ENCODE data around the gene KIAA0513.

KIAA0513 gene

DNA sequence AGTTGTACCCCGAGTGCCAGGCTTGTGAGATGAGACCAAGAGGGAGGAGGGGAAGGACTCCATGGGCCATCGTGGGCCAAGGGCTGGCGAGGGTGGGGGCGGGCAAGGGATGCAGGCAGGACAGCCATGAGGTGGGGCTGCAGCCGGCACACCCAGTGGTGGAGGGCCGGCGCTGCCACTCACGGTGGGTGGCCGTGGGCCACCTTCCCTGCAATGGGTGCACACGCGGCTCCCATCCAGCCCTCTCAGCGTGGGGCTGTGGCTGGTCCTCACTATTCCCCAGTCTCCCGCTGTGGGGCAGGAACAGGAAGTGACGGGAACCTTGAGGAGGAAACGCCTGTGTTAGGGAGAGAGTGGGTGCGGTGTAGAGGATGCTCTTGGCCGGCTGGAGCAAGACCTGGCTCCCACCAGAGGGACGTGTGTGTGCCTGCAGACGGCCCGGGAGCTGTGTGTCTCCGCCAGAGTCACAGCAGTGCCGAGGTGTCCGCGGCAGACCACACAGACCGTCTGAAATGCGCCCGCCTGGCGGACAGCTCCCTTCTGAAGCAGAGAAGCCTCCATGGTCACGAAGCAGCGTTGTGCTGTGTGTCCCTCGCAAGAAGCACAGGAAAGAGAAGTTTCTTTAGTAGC is 61.1 kb downstream of the KIAA0513 start:
- no peak for DNase-seq (ENCODE audit: low read depth in 2 of 2)

DNA sequence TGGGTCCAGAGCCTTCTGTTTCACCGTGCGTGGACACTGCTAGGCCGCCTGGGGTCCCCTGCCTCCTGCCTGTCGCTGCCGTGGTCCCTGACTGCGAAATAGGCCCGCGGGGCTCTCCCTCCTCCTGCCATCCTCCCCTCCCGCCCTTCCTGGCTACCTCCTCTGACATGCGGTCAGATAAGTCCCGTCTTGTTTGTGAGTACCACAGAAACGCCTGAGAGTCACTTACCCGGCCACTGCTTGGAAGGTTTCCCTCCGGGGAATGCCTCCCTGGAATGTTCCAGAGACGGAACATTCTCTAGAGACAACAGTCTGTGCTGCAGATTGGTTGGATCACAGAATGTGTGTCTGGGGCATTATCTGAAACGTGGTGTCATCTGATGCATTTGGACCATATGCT is 61.9 kb downstream of the KIAA0513 start:
- DNase-seq (ENCODE audit: low read depth in 2 of 2), result no peak

DNA sequence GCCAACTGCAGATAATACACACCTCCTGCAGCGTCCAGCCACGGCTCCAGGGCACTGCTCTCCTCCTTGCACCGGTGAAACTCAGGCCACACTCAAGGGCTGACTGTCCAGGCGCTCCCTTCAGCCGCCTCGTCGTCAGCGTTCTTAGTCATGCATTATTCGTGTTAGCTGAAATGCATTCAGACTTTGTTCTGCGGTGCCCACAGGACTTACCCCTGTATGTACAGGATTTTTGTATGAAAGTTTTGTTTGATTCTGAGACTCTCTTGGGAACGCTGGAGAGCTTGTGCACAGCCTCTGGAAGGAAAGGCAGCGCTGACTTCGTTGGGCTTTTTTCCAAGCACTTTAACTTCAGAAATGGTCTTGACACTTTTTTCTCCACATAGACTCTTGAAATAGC is 62.6 kb downstream of the KIAA0513 start:
- no peak for DNase-seq (ENCODE audit: low read depth in 2 of 2)

DNA sequence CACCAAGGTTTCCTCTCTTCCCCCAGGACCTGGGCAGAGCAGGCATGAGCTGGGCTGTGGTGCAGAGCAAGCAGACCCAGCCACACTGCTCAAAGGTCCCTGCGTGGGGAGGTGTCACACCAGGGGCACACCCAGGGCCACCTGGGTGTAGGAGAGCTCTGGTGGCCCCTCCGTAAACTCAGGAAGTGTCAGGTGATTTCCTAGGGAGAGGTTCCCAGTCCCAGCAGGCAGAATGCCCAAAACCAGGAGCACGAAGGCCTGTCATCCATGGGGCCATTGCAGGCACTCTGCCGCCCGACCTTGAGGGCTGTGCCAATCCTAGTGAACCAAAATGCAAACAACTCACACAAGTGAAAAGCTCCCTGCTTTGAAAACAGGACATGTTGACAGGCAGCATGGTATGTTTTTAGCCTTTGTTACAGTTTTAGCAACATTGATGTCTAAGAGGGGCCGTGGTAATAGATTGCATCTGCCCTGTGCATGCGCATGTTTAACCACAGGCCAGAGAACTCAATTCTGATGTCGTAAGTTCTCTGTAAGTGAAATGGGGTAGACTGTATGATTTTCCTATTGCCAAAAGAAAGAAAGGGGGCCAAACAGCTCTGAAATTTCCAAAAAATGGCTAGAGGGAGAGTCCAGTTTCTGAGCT is 63.4 kb downstream of the KIAA0513 start:
- no peak for DNase-seq (ENCODE audit: low read depth in 2 of 2)

DNA sequence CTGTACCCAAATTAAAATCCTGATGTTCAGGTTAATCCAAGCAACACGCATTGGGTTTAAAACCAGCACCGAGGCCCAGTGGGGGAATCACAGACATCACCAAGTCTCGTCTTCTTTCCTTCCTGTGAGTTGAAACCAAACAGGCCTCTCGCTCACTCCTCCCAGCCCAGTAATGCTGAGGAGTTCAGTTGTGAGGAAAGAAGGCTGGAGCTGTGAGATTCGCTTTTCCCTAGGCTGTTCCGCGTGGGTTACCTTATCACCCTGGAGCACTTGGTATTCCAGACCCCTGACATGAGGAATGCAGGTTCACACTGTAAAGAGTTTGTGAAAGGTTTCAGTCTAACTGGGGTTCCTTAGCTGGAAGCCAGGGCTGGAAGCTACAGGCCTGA is 63.9 kb downstream of the KIAA0513 start:
- DNase-seq (ENCODE audit: low read depth in 2 of 2), result no peak

DNA sequence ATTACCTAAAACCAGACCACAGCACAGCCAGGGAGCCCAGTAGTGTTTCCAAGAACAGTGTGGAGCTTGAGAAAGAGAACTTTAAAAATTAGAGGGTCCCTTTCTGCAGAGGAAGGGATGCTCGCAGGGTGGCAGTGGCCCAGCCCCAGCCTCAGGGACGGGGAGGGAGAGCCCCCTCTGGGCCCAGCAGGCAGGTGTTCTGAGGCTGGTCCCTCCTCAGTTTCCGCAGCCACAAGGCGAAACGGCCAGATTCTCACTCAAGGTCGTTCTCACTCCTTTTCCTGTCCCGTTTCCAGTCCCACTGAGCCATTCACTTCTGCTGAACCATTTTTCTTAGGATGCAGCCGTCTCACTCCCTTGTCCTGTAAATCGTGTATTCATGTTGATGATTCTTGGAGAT is 64.7 kb downstream of the KIAA0513 start:
- DNase-seq (ENCODE audit: low read depth in 2 of 2), result no peak

DNA sequence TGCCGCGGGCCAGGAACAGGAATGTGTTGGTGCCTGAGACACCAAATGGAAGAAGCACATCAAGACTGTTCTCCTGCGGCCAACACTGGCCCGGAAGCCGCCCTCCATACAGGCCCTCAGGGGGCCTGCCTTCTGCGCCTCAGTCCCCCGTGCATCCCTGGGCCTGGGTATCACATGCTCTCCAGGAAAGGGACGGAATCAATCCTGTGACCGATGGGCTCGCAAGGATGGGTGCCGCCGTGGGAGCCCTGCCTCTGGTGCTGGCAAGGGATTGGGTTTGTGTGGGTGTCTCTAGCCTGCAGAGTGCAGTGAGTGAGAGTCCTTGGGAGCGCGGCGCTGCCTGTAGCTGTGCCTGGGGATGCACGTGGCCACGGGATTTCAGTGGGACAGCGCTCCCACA is 65.3 kb downstream of the KIAA0513 start:
- DNase-seq (ENCODE audit: low read depth in 2 of 2), result no peak

DNA sequence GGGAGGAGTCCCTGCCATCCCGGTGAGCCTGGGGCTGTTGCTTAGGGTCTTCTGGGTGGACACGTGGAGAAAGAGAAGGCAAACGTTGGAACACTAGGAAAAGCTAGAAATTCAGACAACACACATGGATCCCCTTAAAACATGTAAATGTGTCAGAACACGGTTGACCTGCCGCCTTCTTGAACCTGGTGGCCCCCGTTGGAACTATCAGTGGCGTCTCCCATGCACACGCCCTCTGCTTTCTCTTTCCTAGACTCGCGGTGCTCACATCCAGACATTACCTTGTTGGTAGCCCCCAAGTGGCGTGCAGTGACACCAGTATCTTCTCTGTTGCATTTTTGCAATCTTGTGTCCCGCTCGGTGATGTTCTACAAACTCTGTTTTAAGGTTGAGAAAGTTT is 66.1 kb downstream of the KIAA0513 start:
- no peak for DNase-seq (ENCODE audit: low read depth in 2 of 2)

DNA sequence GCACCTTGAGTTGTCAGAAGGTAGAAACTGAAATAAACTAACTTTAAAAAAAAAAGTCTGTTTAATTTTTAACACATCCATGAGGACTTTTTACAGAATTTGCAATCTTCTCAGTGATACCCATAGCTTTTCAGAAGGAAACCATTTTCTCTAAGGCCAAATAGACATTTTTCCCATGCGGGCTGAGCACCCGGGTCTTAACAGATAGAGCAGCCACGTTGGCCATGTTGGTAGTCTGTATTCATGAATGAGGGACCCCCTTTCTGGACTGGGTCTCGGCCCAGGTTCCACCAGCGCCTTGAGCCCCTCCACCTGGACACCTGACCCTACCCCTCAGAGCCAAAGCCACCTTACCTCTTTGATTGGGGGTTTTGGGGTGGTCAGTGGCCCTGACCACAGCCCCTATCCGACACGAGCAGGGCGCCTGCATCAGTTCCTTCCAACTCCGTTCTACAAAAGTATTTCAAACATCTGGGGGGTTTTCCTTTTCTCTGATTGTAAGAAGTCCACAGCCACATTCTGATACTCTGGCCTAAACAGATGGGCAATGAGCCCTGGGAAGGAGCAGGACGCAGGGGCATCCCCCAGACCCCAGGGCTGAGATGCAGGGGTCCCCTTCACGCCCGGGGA is 66.7 kb downstream of the KIAA0513 start:
- DNase-seq (ENCODE audit: low read depth in 2 of 2), result no peak

DNA sequence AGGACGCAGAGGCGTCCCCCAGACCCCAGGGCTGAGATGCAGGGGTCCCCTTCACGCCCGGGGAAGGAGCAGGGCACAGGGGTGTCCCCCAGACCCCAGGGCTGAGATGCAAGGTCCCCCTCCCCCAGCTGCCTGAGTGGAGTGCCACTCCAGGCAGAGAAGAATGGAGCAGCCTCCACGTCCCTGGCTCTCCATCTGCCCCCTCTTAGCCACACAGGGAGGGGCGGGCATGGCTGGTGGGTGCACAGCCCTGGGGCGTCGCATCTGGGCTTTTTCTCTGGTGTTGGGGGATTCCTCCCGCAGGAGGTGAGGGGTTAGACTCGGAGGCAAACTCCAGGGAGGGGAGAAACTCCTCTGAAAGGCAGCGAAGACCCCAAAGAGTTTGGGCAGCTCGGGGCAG is 67.2 kb downstream of the KIAA0513 start:
- no peak for DNase-seq (ENCODE audit: low read depth in 2 of 2)

DNA sequence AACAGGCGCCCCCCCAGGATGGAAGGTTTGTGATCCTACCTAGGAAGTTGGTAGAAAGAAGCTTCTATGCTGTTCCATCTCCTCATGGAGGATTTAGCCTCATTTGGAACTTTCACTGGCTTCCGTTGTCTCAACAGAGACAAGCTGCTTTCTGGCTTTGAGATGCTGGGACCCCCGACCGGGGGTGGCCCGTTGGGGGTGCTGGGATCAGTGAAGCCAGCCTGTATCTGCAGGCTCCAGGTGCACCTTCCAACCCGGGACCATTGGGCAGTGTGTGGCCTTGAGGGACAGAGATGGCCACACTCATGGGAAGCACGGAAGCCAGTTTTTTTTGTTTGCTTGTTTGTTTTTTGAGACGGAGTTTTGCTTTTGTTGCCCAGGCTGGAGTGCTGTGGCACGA is 69.3 kb downstream of the KIAA0513 start:
- no peak for DNase-seq (ENCODE audit: low read depth in 2 of 2)

DNA sequence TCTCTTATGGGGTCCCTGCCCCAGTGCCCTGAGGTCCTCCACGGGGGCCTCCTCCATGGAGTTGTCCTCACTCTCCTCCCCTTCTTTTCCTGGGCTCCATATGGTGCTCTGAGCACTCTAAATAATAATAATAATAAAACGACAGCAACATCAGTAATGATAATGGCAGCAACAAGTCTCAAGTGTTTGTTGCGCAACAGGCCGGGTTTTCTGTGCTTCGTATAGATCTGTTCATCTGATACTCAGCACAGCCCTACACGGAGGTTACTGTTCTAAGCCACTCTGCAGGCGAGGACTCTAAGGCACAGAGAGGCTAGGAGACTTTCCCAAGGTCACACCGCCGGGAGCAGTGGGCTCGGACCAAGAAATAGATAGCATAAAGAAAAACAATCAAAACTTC is 71.0 kb downstream of the KIAA0513 start:
- DNase-seq (ENCODE audit: low read depth in 2 of 2), result no peak

DNA sequence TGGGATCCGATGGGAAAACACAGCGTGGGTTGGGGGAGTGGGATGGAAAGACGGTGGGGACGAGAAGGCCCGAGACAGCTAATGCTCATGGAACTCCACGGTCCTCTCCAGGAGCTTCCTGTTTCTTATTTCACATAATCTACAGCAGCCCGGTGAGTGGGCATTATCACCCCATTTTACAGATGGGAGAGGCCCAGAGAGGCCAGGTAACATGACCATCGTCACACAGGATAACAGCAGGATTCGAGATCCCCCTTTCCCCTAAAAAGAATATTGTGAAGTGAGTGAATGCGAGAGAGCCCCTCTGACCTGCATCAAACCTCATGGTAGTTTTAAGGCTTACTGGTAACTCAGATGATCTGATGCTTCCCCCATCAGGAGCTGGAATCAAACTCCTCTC is 72.7 kb downstream of the KIAA0513 start:
- no peak for DNase-seq (ENCODE audit: low read depth in 2 of 2)

DNA sequence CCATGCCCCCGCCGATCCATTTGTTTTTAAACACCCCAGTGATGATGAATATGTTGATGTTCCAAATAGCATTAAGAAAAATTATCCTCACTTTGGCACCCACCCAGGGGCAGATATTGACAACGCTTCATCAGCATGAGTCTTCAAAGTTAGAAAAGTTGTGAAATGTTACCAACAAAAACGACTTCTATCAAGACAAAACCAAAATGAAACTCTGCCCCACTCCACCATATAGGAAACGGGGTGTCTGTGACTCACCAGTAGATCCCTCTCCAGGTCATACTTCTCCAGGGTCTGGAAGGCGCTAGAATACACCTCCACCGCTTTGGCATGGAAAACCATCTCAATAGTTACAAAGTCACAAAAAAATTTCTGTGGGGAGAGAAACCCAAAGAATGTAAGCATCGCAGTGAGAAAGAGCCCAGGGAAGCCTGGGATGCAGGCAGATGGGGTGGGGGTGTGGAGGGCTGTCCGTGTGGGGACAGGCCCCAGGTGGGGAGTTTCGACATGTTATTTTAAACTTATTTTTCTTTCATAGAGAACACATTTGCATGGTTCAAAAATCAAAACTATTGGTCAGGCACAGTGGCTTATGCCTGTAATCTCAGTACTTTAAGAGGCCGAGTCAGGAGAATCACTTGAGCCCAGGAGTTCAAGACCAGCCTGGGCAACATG is 74.5 kb downstream of the KIAA0513 start:
- no peak for DNase-seq (ENCODE audit: low read depth in 2 of 2)

DNA sequence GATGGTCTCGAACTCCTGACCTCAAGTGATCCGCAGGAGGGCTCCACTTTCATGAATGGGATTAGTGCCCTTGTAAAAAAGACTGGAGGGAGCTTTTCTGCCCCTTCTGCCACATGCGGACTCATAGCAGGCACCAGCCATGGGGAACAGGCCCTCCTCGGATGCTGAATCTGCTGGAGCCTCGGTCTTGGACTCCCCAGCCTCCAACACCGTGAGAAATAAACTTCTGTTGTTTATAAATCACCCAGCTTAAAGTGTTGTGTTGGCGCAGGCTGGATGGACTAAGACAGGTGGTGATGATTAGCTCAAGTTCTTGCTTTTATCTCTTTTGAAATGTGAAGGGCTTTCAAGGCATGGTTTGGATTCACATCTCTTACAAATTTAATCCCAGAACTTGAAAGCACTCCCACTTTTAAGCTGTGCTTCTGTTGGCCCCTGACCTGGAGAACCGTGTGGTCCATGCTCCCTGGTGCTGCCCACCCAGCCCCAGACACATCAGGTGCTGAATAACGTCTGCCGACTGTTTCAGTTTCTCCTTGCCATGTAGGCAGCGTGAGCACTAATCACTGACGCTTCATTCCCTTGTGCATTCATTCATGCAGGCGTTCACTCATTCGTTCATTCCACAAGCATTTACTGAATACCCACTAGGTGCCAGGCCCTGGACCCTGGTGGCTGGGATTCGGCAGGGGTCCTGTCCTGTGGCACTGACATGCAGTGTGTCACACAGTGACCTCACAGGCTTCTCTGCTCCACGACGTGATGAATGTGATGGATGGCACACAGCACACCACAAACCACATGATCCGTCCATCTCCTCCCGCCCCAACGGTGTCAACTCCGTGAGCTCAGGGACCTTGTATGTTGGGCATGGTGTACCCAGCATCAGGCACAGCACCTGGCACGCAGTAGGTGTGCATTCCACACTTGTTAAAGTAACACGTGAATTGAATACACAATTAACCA is 75.8 kb downstream of the KIAA0513 start:
- no peak for DNase-seq (ENCODE audit: low read depth in 2 of 2)

DNA sequence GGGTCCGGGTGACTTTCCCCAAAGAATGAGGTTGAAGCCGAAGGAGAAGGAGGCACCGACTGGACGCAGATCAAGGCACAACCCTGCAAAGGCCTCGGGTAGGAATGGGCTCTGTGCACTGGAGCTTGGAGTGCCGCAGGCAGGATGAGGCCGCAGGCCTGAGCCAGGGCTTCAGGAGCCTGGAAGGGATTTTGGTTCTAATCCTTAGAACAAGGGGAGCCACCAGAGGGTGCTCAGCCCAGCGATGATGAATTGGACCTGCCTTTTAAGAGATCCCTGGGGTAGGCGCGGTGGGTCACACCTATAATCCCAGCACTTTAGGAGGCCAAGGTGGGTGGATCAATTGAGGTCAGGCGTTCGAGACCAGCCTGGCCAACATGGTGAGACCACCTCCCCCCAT is 76.6 kb downstream of the KIAA0513 start:
- no peak for DNase-seq (ENCODE audit: low read depth in 2 of 2)

DNA sequence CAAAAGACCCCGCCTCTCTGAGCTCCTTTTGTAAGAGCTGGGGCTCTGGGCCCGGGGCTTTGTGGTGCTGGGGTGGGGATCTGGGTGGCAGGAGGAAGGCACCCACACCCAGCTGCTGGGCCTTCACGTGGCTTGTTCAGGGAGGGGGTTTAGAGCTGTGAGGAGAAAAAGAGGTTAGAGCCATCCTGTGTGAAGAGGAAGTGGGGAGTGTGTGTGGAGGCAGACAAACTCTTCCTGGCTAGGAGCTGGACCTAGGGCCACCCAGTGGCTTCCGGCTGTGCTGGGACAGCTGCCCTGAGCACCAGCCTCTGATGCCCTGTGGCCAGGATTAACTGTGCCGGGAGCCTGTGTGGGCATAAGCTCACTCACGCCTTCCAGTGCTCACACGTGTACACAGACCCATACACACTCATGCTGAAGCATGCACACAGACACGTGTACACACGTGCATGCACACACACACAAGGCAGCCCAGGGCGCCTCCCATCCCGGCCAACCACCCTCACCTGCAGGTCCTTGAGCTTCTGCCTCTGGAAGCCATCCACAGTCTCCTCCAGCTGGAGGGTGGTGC is 77.3 kb downstream of the KIAA0513 start:
- no peak for DNase-seq (ENCODE audit: low read depth in 2 of 2)

DNA sequence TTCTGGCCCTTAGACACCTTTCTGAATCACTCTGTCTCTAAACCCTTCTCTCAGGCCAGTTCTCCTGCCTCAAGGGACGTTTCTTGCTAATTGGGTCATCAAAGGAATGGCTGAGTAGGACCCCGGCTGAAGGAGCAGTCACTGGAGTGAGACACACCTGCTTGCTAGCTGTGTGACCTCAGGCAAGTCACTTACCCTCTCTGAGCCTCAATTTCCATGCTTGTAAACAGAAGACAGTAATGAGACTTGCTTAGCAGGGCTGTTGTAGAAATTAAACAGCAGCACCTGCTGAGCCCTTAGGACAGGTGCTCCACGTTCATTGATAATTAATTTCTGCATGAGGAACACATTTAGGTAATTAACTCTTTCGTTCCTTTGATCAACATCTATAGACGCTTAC is 77.9 kb downstream of the KIAA0513 start:
- no peak for DNase-seq (ENCODE audit: low read depth in 2 of 2)

DNA sequence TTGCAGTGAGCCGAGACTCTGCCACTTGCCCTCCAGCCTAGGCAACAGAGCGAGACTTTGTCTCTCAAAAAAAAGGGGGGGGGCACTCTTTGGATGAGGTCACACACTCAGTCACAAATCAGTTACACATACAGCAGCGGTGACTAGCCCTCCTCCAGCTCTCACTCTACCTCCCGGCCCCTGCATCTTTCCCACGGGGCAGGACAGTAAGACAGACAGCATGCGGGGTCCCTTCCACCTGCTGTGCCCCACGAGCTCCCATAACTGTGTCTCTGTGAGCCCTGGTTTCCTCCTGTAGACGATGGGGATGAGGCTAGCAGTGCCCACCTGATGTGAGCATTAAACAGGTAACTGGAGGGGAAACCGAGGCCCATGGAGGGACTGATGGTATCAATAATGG is 79.5 kb downstream of the KIAA0513 start:
- DNase-seq (ENCODE audit: low read depth in 2 of 2), result no peak

DNA sequence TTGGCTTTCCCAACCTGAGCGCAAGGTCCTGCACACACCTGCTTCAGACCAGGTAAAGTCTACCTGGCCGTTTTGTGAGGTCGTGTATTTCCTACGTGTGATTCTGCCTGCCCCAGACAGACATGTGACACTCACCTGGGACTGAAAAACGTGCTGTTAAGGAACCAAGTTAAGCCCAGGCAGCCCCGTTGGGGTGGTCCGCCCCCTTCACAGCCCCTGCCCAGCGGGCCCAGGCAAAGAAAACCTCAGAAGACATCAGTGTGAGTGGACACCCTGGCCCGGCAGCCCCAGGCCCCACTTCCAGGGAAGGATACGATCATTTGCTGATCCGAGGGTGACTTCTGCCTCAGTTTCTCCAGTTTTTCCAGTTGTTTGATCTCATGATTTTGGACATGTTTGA is 79.9 kb downstream of the KIAA0513 start:
- no peak for DNase-seq (ENCODE audit: low read depth in 2 of 2)

DNA sequence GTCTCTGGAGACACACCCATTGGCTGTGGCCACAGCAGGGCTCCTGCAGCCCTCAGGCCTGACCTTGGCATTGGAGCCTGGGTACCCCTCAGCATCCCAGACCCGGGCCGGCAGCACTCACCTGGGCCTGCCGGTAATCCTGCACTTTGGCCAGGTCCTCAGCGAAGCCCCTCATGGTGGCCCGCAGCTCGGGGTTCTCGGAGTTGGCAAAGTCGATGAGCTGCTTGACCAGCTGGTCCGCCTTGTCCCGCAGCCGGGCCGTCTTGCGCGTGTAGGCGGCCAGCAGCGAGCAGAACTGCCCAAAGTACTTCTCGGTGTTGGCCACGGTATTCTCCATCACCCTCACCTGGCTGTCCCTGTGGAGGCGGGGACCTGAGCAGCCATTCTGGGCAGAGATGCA is 82.5 kb downstream of the KIAA0513 start:
- no peak for DNase-seq (ENCODE audit: low read depth in 2 of 2)

DNA sequence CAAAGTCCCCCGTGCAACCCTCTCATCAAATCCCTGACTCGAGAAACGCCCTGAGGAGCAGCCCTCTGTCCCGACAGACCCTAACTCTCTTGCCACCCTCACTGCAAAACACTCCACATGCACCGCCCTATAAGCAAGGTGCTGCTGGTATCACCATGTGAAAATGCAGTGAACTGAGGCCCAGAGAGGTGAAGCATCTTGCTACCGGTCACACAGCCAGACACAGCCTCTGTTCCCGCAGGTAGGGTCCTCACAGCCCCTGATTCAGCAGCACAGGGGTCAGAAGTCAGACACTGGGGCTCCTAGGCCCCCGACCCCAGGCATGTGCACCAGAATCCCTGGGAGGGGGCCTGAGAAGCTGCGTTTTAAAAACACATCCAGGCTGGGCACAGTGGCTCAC is 83.6 kb downstream of the KIAA0513 start:
- DNase-seq (ENCODE audit: low read depth in 2 of 2), result no peak
